ENCODE results near the gene P4HTM. TPM values are rescaled to one million over a fixed set of nuclear protein-coding genes. Genes with fewer than 3 reads are reported as not detected.

Gene P4HTM
- total RNA-seq, 1 donor from 2014 or later = 26.3 TPM

DNA sequence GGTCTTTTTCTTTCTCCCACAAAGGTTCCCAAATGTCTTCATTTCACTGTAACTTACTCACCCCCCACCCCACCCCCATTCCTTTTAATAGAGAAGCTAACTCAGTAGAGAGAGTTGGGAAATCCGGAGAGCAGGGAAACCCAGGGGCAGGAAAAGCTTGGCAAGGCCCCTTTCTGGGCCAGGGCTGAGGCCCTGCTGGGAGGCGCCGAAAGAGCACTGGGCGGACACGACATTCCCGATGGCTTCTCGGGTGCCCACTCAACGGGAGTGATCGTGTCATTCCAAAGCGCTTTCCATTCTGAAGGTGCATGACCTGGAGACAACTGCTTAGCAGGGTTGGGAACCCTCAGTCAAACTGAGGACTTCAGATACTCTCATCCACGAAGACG is 29.9 kb downstream of the P4HTM start:
- peaks cover 14% of the 10 kb centered on the region for H3K36me3 Mint-ChIP-seq (ENCODE audit: low read depth)
- H3K4me3 Mint-ChIP-seq (ENCODE audit: unreplicated experiment) = peak overlapping the region; percentile 90
- no peaks in the 10 kb centered on the region for H3K27me3 Mint-ChIP-seq (ENCODE audit: low read depth)
- H3K27ac Mint-ChIP-seq (ENCODE audit: unreplicated experiment) = peak overlapping the region; percentile 89
- H3K4me1 Mint-ChIP-seq (ENCODE audit: low read depth) = peaks cover 52% of the 10 kb centered on the region
- no peaks in the 10 kb centered on the region for H3K9me3 Mint-ChIP-seq (ENCODE audit: low read depth)
- TF ChIP-seq, protein P1, sequence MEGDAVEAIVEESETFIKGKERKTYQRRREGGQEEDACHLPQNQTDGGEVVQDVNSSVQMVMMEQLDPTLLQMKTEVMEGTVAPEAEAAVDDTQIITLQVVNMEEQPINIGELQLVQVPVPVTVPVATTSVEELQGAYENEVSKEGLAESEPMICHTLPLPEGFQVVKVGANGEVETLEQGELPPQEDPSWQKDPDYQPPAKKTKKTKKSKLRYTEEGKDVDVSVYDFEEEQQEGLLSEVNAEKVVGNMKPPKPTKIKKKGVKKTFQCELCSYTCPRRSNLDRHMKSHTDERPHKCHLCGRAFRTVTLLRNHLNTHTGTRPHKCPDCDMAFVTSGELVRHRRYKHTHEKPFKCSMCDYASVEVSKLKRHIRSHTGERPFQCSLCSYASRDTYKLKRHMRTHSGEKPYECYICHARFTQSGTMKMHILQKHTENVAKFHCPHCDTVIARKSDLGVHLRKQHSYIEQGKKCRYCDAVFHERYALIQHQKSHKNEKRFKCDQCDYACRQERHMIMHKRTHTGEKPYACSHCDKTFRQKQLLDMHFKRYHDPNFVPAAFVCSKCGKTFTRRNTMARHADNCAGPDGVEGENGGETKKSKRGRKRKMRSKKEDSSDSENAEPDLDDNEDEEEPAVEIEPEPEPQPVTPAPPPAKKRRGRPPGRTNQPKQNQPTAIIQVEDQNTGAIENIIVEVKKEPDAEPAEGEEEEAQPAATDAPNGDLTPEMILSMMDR (IDR thresholded peaks at IDR 0.05) = no peak
- no peak for DNase-seq (ENCODE audit: low spot score)

GRCh38 chr3:49020330-49021212 is 30.5 kb downstream of the P4HTM start:
- Mint-ChIP-seq H3K4me3 (ENCODE audit: unreplicated experiment) (peak overlapping the region; percentile 90), H3K27me3 (ENCODE audit: low read depth) (no peaks in the 10 kb centered on the region), H3K36me3 (ENCODE audit: low read depth) (peaks cover 14% of the 10 kb centered on the region), H3K27ac (ENCODE audit: unreplicated experiment) (peak overlapping the region; percentile 92), H3K4me1 (ENCODE audit: low read depth) (peaks cover 55% of the 10 kb centered on the region), H3K9me3 (ENCODE audit: low read depth) (no peaks in the 10 kb centered on the region)
- DNase-seq (ENCODE audit: low spot score) = peak; percentile 86
- TF ChIP-seq, protein P1 (IDR thresholded peaks at IDR 0.05) = no peak

- TF ChIP-seq, protein P1 (IDR thresholded peaks at IDR 0.05) = no peak
- DNase-seq (ENCODE audit: low spot score) = peak; percentile 98
- no peaks in the 10 kb centered on the region for H3K27me3 Mint-ChIP-seq (ENCODE audit: low read depth)
- H3K4me1 Mint-ChIP-seq (ENCODE audit: low read depth) = peaks cover 57% of the 10 kb centered on the region
- peak overlapping the region; percentile 90 for H3K4me3 Mint-ChIP-seq (ENCODE audit: unreplicated experiment)
- peak overlapping the region; percentile 92 for H3K27ac Mint-ChIP-seq (ENCODE audit: unreplicated experiment)
- peaks cover 16% of the 10 kb centered on the region for H3K36me3 Mint-ChIP-seq (ENCODE audit: low read depth)
- no peaks in the 10 kb centered on the region for H3K9me3 Mint-ChIP-seq (ENCODE audit: low read depth)
These were observed 31.3 kb downstream of the P4HTM start for GRCh38 chr3:49021213-49021812.

GRCh38 chr3:49021813-49022687 is 32.0 kb downstream of the P4HTM start, which contains the start of gene NDUFAF3:
TSS of gene NDUFAF3 (plus strand) at chr3:49022121. CDS start at chr3:49022145, 24 bp downstream.
- TF ChIP-seq, protein P1 (IDR thresholded peaks at IDR 0.05) = peak; percentile 99
- peak within 1 kb of the TSS; percentile 97 for H3K27ac Mint-ChIP-seq (ENCODE audit: unreplicated experiment)
- peaks cover 59% of the 10 kb centered on the region for H3K4me1 Mint-ChIP-seq (ENCODE audit: low read depth)
- H3K4me3 Mint-ChIP-seq (ENCODE audit: unreplicated experiment) = peak within 1 kb of the TSS; percentile 90
- H3K27me3 Mint-ChIP-seq (ENCODE audit: low read depth) = no peaks in the 10 kb centered on the region
- DNase-seq (ENCODE audit: low spot score) = peak; percentile 99
- H3K36me3 Mint-ChIP-seq (ENCODE audit: low read depth) = peaks cover 16% of the 10 kb centered on the region
- H3K9me3 Mint-ChIP-seq (ENCODE audit: low read depth) = no peaks in the 10 kb centered on the region
